ENCODE measurements around the gene ST6GALNAC5.

ST6GALNAC5 gene

DNA sequence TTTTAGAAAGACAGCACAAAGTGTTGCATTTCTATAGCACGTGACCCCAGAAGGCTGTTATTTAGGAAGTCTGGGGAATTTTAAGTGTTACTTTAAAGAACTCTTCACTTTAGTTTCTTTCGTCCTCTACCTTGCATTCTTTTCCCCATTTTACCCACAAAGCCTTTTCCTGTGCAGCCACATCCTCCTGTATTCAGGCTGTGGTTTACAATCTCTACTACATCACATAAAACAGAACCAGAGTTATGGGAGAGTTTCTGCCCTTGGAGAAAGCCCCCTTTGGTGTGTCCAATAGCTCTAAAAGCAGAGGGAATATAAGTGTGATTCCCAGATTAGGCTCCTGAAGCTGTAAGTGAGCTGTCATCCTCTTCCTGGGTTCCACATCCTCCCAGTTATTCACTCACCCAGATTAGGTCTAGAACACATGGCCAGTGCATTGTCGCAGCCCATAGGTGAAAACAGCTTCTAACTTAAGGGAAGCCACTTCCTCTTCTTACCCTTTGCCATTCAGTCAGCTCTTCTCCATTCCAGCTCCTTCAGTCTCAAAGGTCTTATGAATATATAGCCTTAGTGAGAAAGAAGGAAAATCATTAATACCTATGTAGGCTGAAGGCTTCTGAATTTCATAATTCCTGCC, 180.8 kb downstream of the ST6GALNAC5 start:
- H3K27ac ChIP-seq = no peak overlapping the region
- TF ChIP-seq ZFX (IDR thresholded peaks at IDR 0.05) (no peak), CTCF (conservative IDR thresholded peaks at IDR 0.05) (no peak)

- TF ChIP-seq ZFX (IDR thresholded peaks at IDR 0.05) = no peak
- no peak for TF ChIP-seq CTCF (conservative IDR thresholded peaks at IDR 0.05)
- no peak overlapping the region for H3K27ac ChIP-seq
Measured at GRCh38 chr1:77048615-77049005, 181.3 kb downstream of the ST6GALNAC5 start.

GRCh38 chr1:77051425-77051824, 184.1 kb downstream of the ST6GALNAC5 start:
- no peak overlapping the region for H3K27ac ChIP-seq
- no peak for TF ChIP-seq CTCF (conservative IDR thresholded peaks at IDR 0.05)
- TF ChIP-seq ZFX (IDR thresholded peaks at IDR 0.05) = no peak

DNA sequence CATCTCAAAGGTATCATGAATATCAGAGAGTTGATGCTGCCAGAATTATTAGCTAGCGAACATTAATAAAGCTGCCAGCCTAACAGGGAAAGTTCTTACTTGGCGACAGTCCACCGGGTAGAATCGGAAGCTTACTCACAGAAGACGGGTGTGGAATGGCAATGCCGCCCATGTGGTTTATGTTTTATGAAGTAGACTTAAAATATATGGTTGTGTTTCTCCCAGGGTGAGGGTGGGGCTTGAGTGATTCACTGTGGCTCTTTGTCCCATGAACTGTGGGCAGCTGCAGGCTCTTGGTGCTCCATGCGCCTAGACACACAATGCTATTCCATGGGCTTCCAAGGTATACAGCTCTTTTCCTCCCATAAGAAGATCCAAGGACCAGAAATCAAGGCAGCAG, 189.2 kb downstream of the ST6GALNAC5 start:
- no peak for TF ChIP-seq ZFX (IDR thresholded peaks at IDR 0.05)
- no peak for TF ChIP-seq CTCF (conservative IDR thresholded peaks at IDR 0.05)
- no peak overlapping the region for H3K27ac ChIP-seq

DNA sequence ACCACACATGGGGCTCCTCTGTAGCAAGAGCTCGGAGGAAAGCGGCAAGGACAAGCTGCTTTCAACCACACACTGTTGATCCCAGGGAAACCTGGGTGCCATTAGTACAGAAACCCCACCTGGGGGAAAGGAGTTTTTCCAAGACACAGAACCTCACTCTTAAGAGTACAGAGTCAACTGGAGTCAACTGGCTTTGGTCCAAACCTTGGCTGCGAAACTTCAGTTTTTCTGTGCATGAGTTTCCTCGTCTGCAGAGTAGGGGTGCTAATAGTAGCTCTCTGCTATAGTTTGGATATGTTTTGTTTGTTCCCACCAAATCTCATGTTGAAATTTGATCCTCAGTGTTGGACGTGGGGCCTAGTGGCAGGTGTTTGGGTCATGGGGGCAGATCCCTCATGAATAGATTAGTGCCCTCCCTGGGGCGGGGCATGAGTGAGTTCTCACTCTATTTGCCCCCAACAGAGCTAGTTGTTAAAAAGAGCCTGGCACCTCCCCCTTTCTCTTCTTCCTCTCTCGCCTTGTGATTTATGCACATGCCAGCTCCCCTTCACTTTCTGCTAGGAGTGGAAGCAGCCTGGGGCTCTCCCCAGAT, 190.8 kb downstream of the ST6GALNAC5 start:
- no peak for TF ChIP-seq ZFX (IDR thresholded peaks at IDR 0.05)
- no peak for TF ChIP-seq CTCF (conservative IDR thresholded peaks at IDR 0.05)

DNA sequence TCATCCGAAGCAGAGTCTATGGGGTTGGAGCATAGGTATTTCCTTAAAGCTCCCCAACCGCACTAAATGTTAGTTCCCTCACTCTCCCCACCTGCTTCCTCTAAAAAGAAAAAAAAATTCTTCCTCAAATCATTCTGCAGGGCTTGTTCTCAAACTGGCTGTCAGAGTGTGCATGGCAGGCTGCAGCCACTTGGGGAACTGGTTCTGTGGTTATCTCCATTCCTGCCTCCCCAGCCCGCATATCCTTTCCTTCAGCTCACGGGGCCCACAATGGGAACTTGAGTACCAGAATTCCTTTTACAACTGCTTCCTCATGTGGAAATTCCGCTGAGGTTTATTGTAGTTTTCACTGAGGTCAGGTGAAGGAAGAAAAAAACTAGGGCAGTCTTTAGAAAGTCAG, 192.7 kb downstream of the ST6GALNAC5 start:
- no peak; the same call in 1 of the 2 replicates for TF ChIP-seq CTCF (conservative IDR thresholded peaks at IDR 0.05)
- TF ChIP-seq ZFX (IDR thresholded peaks at IDR 0.05) = no peak
- H3K27ac ChIP-seq = no peak overlapping the region

More for the DNA sequence above, 190.8 kb downstream of the ST6GALNAC5 start:
- H3K27ac ChIP-seq = no peak overlapping the region

- no peak overlapping the region for H3K27ac ChIP-seq
- TF ChIP-seq CTCF (conservative IDR thresholded peaks at IDR 0.05) = no peak
- no peak for TF ChIP-seq ZFX (IDR thresholded peaks at IDR 0.05)
Measured at GRCh38 chr1:77061162-77061561, 193.9 kb downstream of the ST6GALNAC5 start.

Data from C4-2B (cell line).